Stimulated activated naive CD8-positive, alpha-beta T cell treated with anti-CD3 and anti-CD28 coated beads, Interleukin-15, amount 100 ng/mL, for 72 hours (primary cell): ENCODE measurements around the gene WDFY4.

Source experiments
- ATAC-seq: fragments of 150-1000 bp; cut with Tn5 transposase; 2 replicates; pipeline ENCODE4 v1.10.0; 2021; ENCODE audit warnings: mild to moderate bottlenecking, moderate library complexity
- DNase-seq, 2 donors: peaks; one replicate each; pipeline ENCODE4 v3.0.0; 2021 to 2022
- H3K27ac Mint-ChIP-seq, 2 donors: one replicate each; pipeline ENCODE4 v1.8.0; 2022; ENCODE audit warnings: mild to moderate bottlenecking in 2 of 2, mixed read lengths in 2 of 2, moderate library complexity in 2 of 2
- H3K27me3 Mint-ChIP-seq: one replicate; pipeline ENCODE4 v1.8.0; 2022; ENCODE audit warnings: mixed read lengths
- H3K4me1 Mint-ChIP-seq: one replicate; pipeline ENCODE4 v1.8.0; 2022; ENCODE audit warnings: mild to moderate bottlenecking, mixed read lengths
- H3K4me3 Mint-ChIP-seq, 2 donors: one replicate each; pipeline ENCODE4 v1.8.0; 2022; ENCODE audit warnings: mild to moderate bottlenecking in 2 of 2, mixed read lengths in 2 of 2, moderate library complexity in 1 of 2
- H3K9me3 Mint-ChIP-seq, 2 donors: one replicate each; pipeline ENCODE4 v1.8.0; 2022; ENCODE audit warnings: mixed read lengths in 2 of 2

Gene WDFY4

GRCh38 chr10:48651839-48652238 is 32.8 kb upstream of the WDFY4 start:
- no peaks in the 10 kb centered on the region for H3K9me3 Mint-ChIP-seq
- no peak overlapping the region for H3K27ac Mint-ChIP-seq
- DNase-seq (no peak), ATAC-seq (no peak)
- H3K27me3 Mint-ChIP-seq: peaks cover 64% of the 10 kb centered on the region
- peaks cover 7% of the 10 kb centered on the region for H3K4me1 Mint-ChIP-seq
- H3K4me3 Mint-ChIP-seq: no peak overlapping the region

GRCh38 chr10:48652344-48652743 is 32.3 kb upstream of the WDFY4 start:
- Mint-ChIP-seq H3K4me1 (peaks cover 7% of the 10 kb centered on the region), H3K27me3 (peaks cover 69% of the 10 kb centered on the region), H3K27ac (no peak overlapping the region), H3K4me3 (no peak overlapping the region), H3K9me3 (no peaks in the 10 kb centered on the region)
- DNase-seq: no peak
- ATAC-seq: no peak

- no peaks in the 10 kb centered on the region for H3K9me3 Mint-ChIP-seq
- H3K4me3 Mint-ChIP-seq: no peak overlapping the region
- peaks cover 73% of the 10 kb centered on the region for H3K27me3 Mint-ChIP-seq
- DNase-seq (no peak), ATAC-seq (no peak)
- H3K4me1 Mint-ChIP-seq: peaks cover 9% of the 10 kb centered on the region
- H3K27ac Mint-ChIP-seq: no peak overlapping the region
These were observed 31.3 kb upstream of the WDFY4 start for GRCh38 chr10:48653347-48653746.

GRCh38 chr10:48653944-48654698 is 30.6 kb upstream of the WDFY4 start:
- Mint-ChIP-seq H3K4me1 (peaks cover 12% of the 10 kb centered on the region), H3K4me3 (no peak overlapping the region), H3K27ac (no peak overlapping the region), H3K27me3 (peaks cover 79% of the 10 kb centered on the region), H3K9me3 (no peaks in the 10 kb centered on the region)
- no peak for DNase-seq
- no peak for ATAC-seq

DNA sequence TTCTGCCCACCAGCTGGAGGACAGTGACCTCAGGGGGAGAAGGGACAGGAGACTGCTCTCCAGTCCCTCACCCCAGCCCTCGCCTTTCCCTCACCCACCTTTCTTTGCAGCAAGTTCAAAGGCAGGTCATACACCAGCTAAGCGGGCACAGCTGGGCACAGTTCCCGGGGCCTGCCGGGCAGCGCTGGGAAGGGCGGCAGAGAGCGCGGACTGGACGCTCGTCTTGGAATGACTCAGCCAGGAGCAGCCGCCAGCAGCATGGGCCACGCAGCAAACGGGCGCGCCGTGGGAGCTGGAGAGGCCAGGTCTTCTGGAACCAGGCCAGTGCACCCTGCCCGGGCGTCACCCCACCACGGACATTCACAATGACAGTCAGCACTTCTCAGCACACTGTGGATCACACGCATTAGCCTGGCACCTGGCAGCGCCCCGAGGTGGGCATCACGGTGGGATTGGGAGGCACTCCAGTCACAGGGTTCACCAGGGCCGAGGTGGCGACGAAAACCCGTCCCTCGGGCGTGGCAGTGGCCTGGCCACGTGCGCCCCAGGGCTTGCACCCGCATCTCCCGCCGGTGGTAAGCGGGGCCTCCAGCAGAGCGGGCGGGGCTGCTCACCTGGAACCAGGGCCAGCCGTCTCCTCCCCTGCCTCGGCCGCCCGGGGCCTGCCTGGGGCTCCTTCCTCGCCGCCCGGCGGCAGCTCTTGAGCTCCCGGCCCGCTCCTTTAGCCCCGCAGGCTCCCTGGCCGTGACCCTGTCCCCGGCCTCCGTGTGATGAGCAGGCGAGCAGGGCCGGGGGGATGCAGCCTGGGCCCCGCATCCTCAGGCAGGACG is 29.0 kb upstream of the WDFY4 start:
- DNase-seq (no peak), ATAC-seq (peak; percentile 11)
- peaks cover 73% of the 10 kb centered on the region for H3K27me3 Mint-ChIP-seq
- no peaks in the 10 kb centered on the region for H3K9me3 Mint-ChIP-seq
- peaks cover 12% of the 10 kb centered on the region for H3K4me1 Mint-ChIP-seq
- no peak overlapping the region for H3K27ac Mint-ChIP-seq
- H3K4me3 Mint-ChIP-seq: peak overlapping the region in 1 of 2 donors; percentile 89

DNA sequence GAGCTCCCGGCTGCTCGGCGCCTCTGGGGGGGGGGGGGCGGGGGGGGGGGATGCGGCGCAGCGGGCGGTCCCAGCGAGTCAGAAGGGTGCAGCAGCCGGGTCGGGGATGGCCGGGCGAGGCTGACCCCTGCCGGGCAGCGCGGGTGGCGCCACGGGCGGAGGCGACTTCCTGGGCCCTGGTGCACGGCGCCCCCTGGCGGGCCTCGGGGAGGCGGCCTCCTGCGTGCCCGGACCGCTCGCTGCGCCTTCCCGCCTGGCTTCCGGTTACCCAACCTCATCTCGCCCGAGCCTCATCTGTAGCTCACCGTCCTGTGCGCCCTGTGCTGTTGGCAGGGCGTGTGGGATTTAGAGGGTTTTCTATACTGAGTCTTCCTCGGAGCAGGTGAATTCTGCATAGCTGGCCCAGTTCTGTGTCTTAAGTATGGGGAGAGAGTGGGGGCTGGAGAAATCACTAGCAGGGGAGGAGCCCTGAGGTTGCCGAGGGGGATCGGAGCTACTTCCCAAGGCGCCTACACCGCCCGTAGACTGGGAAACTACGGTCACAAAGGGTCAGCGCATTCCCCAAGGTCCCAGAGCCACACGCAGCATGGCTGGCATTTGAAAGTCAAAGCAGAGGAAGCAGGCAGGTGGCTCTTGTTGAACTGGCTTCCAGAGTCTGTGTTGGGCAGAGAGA is 28.3 kb upstream of the WDFY4 start:
- Mint-ChIP-seq H3K4me3 (peak overlapping the region; percentile 83 to 89), H3K4me1 (peaks cover 12% of the 10 kb centered on the region), H3K27me3 (peaks cover 68% of the 10 kb centered on the region), H3K9me3 (no peaks in the 10 kb centered on the region), H3K27ac (peak overlapping the region in 1 of 2 donors; percentile 74)
- peak; percentile 89 to 92 for DNase-seq
- ATAC-seq: peak; percentile 95

GRCh38 chr10:48656914-48657305 is 27.8 kb upstream of the WDFY4 start:
- Mint-ChIP-seq H3K4me3 (peak overlapping the region; percentile 83 to 89), H3K4me1 (peaks cover 12% of the 10 kb centered on the region), H3K27me3 (peaks cover 63% of the 10 kb centered on the region), H3K9me3 (no peaks in the 10 kb centered on the region), H3K27ac (no peak overlapping the region)
- DNase-seq (no peak), ATAC-seq (peak; percentile 2)

DNA sequence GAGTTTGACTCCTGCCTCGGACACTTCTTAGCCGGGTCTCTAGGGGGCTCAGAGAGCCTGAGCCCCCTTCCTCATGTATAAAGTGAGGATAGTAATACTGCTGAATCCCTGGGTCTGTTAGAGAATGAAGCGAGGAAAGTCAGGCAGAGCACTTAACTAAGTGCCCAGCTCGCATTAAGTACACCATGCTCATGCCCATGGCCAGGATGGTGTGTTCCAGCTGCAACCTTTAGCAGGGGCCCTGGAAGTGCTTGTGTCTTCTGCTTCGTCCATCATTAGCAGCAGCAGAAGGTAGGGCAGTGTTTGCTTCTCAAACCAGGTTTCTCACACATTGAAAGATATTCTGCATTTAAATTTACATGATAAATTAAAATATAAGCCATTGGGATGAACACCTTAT is 27.3 kb upstream of the WDFY4 start:
- ATAC-seq (no peak), DNase-seq (no peak)
- no peaks in the 10 kb centered on the region for H3K9me3 Mint-ChIP-seq
- H3K27me3 Mint-ChIP-seq: peaks cover 63% of the 10 kb centered on the region
- H3K4me3 Mint-ChIP-seq: no peak overlapping the region
- no peak overlapping the region for H3K27ac Mint-ChIP-seq
- peaks cover 12% of the 10 kb centered on the region for H3K4me1 Mint-ChIP-seq

GRCh38 chr10:48658243-48658974 is 26.3 kb upstream of the WDFY4 start:
- H3K27me3 Mint-ChIP-seq: peaks cover 53% of the 10 kb centered on the region
- no peaks in the 10 kb centered on the region for H3K9me3 Mint-ChIP-seq
- H3K27ac Mint-ChIP-seq: no peak overlapping the region
- no peak for ATAC-seq
- H3K4me1 Mint-ChIP-seq: peaks cover 12% of the 10 kb centered on the region
- no peak overlapping the region for H3K4me3 Mint-ChIP-seq
- DNase-seq: peak; percentile 38 to 49

GRCh38 chr10:48658975-48659269 is 25.8 kb upstream of the WDFY4 start:
- no peak overlapping the region for H3K4me3 Mint-ChIP-seq
- peaks cover 12% of the 10 kb centered on the region for H3K4me1 Mint-ChIP-seq

GRCh38 chr10:48659790-48660189 is 24.9 kb upstream of the WDFY4 start:
- Mint-ChIP-seq H3K27me3 (peaks cover 42% of the 10 kb centered on the region), H3K27ac (no peak overlapping the region), H3K9me3 (peaks cover 3 to 6% of the 10 kb centered on the region in 2 donors), H3K4me3 (no peak overlapping the region), H3K4me1 (peaks cover 12% of the 10 kb centered on the region)
- DNase-seq: no peak
- ATAC-seq: no peak

More at GRCh38 chr10:48658975-48659269, 25.8 kb upstream of the WDFY4 start:
- no peak for DNase-seq
- no peak overlapping the region for H3K27ac Mint-ChIP-seq
- peaks cover 50% of the 10 kb centered on the region for H3K27me3 Mint-ChIP-seq
- ATAC-seq: no peak
- H3K9me3 Mint-ChIP-seq: no peaks in the 10 kb centered on the region

- Mint-ChIP-seq H3K4me1 (peaks cover 9% of the 10 kb centered on the region), H3K4me3 (no peak overlapping the region), H3K9me3 (peaks cover 9 to 15% of the 10 kb centered on the region in 2 donors), H3K27ac (no peak overlapping the region), H3K27me3 (peaks cover 28% of the 10 kb centered on the region)
- DNase-seq: no peak
- no peak for ATAC-seq
These were observed 23.2 kb upstream of the WDFY4 start for GRCh38 chr10:48661441-48661840.

DNA sequence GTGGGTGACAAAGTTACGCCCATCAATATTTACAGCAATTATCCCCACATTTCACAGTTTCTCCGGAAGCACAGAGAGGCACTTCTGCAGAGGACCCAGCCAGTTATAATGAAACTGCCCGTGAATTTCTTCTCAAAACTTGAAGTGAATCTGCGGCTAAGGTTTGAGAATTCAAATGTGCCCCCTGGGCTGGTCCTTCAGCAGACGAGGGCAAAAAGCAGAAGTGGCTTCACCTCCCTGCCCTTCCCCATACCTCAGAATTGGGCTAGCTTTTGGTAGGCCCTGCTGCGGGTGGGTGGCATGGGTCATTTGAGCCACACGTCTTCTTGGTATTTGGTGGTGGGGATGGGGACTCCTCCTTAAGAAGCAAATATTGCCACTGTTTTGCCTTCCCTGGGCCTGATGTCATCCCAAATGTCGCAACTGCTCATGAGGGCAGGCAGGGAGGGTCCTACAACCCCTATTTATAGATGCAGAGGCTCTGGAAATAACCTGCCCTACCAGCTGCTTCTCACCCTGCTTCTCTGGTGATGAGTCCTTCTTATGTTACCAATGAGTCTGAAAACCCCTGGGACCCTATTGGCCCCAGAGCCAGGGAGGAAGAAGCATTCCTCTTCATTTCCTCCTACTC is 16.6 kb upstream of the WDFY4 start:
- no peak for DNase-seq
- no peak overlapping the region for H3K4me3 Mint-ChIP-seq
- peak overlapping the region in 1 of 2 donors; percentile 27 for H3K27ac Mint-ChIP-seq
- ATAC-seq: no peak
- no peaks in the 10 kb centered on the region for H3K4me1 Mint-ChIP-seq
- H3K27me3 Mint-ChIP-seq: peaks cover 16% of the 10 kb centered on the region
- H3K9me3 Mint-ChIP-seq: peaks cover 9 to 15% of the 10 kb centered on the region in 2 donors

DNA sequence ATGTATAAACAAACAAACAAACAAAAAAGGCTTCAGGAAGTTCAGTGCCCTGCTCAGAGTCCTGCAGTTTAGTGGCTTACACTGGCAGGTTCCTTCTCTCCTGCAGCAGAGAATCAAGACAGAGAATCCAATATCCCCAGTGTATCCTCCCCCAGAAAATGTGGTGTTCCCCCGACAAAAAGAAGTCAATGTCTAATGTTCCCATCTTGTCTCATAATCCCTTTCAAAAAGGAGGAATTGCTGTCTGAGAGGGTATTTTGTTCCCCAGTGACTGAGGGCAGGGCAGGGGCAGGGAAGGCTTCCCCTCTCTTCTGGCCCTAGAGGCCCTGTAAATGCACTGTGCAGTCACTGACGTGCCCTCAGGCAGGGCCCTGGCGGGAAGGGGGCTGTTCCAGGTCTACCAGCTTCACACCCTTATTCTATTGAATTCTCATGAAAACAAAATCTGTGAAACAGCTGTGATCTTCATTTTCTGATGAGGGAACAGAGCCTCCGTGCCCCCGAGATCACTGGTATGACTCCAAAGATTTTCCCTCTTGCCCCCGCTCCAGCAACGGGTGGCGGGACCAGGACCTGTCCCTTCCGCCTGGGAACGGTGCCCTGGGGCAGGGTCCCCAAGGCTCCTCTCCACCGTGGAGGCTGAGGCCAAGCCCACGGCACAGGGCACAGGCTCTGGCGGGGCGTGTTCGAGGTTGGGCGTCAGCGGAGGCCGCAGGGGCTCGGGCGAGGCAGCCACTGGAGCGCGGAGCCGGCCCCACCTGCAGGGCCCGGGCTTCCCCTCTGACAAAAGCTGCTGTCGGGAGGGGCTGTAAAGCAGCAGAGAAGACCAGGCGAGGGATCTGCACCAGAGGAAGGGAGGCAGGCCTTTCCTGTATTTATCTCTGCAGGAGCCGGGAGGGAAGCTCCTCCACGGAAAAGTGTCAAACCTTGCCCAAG is 13.4 kb upstream of the WDFY4 start:
- H3K27me3 Mint-ChIP-seq: peaks cover 19% of the 10 kb centered on the region
- no peak for DNase-seq
- no peak for ATAC-seq
- no peaks in the 10 kb centered on the region for H3K4me1 Mint-ChIP-seq
- H3K4me3 Mint-ChIP-seq: no peak overlapping the region
- H3K27ac Mint-ChIP-seq: no peak overlapping the region
- no peaks in the 10 kb centered on the region for H3K9me3 Mint-ChIP-seq
